Embryonic facial prominence (tissue), 1 donor: ENCODE results near the gene STOML3.
"Not testable (repeated sequence)": the region's sequence is repeated elsewhere in the genome, so short reads cannot be mapped to it uniquely, and the experiment has no call there.

ENCODE experiments used
- DNase-seq: peaks from one replicate; pipeline ENCODE4 v3.0.0-alpha.2; 2016; ENCODE audit errors: extremely low spot score

STOML3 gene, protein sequence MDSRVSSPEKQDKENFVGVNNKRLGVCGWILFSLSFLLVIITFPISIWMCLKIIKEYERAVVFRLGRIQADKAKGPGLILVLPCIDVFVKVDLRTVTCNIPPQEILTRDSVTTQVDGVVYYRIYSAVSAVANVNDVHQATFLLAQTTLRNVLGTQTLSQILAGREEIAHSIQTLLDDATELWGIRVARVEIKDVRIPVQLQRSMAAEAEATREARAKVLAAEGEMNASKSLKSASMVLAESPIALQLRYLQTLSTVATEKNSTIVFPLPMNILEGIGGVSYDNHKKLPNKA

DNA sequence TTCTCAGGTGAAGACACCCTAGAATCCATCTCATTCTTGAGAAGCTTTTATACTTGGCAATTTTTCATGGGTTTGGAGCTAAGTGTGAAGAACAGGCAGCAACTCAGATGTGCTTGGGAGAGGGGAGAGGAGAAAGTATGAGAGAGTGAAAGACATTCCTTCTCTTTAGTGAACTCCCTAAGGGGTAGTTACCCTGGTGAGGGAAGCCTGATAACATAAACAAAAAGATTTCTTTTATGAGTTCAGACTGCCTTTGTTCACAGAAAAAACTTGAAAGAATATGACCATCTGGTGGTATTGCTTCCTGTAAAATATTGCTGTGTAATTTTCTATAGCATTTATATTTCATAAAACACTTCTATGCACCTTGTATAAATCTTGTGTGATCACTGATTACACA, at the start of gene STOML3:
TSS of gene STOML3 (minus strand) at position 139 of the 400 bp plus-strand sequence. CDS start at position 29, 110 bp downstream.
- DNase-seq: no peak

DNA sequence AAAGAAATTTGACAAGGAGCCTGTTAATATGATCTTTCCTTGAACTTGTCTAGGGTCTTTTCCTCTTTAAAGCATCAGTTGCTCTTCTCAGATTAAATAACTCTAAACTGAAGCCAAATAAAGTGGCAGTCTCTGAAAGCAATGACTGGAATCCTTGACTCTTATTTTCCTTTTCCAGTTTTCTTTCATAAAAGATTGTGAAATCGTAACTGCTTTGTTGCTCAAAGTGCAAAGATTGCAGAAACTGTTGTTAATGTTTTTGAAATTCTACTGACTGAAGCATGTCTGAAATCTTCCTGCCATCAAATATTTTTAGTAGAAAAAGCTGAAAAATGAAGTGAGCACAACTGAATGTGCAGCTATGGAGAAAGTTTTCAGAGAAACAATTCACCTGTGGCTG, 49.6 kb upstream of the STOML3 start:
- DNase-seq: no peak

DNA sequence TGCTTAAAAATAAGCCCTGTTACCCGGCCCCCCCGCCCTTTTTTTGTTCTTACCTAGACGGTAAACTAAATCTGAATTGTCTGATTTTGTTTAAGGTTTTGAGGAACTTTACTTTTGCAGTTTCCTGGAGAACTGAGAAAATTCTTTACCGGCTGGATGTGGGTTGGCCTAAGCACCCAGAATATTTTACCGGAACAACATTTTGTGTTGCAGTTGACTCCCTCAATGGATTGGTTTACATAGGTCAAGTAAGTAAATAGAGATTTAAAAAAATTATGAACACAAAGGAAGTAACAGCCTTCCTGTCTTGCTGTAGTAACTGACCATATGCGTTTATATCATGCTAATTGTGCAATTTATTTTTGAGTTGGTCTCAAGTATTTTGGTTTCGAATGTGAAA, 48.4 kb upstream of the STOML3 start:
- DNase-seq: no peak

DNA sequence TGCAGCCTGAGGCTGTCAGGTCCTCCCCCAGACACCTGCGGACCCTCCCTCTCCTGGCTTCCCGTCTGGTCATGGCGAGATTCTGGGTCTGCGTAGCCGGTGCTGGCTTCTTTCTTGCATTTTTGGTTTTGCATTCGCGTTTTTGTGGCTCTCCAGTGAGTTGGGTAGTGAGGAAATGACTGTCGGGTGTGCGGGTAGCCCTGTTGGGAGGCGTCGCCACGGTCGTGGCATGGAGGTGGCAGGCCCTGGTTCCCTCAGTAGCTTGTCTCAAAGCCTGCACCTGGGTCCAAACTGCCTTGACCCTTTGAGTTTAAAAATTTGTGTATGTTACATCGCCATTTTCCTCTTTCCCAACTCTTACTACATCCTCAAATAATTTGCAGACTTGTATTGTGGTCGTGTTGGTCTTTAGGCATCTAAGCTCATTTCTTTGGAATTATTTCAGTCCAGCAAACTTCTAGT, 48.0 kb upstream of the STOML3 start:
- DNase-seq: no peak

DNA sequence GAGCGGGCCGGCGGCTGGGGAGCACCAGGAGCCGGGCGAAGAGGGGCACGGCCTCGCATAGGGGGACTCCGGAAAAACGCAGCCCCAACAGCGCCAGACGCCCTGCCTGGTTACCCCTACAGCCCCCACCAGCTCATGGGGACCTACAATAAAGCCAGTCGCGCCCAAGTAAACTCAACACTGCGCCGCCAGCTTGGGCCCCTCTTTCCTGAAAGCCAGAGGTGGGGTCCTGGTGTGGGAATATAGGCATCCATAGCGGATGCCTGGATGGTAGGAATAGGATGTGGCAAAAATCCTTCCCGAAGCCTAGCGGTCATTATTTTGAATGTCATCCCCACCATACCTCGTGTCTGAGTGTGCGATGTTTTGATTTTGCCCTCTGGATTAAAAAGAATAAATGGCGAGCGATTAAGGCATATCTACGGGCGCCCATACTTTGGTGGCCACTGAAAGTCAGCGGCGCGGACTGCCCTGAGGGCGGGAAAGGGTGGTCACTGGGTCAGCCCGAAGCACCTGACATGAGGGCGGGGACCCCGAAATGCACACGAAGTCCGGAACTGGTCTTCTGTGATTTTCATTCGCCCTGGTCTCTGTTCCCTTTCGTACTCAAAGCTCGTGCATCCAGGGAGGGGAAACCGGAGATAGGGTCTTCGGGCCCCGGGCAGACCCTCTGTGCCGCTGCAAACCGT, 47.4 kb upstream of the STOML3 start, which contains the start of the genes NHLRC3 and PROSER1:
TSS of gene NHLRC3 (plus strand) at position 577 of the 689 bp plus-strand sequence. CDS start 184 bp downstream, outside the sequence.
TSS of gene PROSER1 (minus strand) at position 210 of the 689 bp plus-strand sequence. CDS start 847 bp downstream, outside the sequence.
- DNase-seq: peak; percentile 94

DNA sequence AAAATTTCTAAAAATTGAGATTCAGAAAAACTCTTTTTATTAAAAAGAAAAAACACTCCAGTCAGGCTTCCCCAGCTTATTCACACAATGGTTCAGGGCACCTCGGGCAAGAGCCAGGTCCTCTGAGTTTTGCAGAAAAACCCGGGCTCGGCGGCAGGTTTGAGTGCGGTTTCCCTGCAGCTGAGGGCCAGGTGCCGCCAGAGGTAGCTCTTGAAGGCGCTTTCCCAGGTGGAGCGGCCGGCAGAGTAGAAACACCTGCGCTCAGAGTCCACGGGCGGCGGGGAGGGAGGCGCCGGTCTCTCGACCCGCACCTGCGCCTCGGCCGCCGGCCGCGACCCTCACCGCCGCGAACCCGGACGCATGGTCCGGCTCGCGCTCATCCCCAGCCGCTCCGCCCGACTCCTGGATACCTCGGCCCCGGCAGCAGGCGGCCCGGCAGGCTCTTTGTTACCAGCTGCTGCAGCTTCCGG, 46.8 kb upstream of the STOML3 start:
- DNase-seq: no peak

DNA sequence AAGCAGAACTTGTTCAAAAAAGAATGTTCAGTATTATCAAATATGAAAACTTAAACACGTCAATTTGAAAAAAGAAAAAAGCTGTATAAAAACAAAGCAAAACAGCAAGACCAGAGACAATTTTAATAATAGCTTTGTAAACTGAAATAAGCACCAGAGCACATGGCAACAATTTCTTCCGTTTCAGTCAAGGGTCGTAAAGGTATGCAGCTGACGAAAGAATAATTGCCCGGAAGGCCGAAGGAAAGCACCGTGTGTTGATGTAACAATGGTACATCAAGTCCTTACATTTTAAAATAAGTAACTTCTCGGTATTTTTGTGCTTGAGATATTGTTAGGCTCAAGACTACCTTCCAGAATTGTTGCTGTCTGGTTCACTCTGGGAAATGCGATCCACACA, 45.6 kb upstream of the STOML3 start:
- DNase-seq: no peak

DNA sequence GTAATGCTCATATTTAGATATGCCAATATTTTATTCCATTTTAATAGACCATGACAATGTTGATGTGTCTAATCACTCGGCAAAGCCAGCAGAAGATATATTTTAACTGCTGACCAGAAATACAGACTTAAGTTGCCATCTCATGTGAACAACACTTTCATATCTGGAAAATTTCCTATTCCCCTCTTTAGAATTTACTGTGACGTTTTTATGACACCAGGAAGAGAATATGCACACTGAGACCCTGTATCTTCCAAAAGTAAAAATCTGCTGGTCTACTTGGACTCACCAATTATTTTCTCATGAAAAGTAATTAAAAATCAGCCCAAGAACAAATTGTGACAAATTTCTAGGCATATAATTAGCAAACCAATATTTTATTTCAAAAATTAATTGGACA, 45.2 kb upstream of the STOML3 start:
- no peak for DNase-seq

DNA sequence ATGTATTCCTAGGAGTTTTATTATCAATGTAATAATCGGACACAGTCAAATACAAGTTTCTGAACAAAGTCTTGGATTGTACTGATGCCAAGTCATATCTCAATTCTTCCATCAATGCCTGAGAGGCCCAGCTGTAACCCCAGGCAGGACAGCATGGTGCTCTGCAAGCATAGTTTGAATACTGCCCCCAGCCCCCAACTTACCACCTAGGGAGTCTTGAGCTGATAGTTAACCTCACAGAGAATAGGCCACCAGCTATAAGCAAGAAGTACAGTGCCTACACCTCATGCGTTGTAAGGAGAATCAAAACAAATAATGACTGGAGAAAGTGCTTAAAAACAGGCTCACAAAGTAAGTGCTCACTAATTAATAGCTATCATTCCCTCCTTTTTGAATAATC, 44.6 kb upstream of the STOML3 start:
- DNase-seq: no peak

DNA sequence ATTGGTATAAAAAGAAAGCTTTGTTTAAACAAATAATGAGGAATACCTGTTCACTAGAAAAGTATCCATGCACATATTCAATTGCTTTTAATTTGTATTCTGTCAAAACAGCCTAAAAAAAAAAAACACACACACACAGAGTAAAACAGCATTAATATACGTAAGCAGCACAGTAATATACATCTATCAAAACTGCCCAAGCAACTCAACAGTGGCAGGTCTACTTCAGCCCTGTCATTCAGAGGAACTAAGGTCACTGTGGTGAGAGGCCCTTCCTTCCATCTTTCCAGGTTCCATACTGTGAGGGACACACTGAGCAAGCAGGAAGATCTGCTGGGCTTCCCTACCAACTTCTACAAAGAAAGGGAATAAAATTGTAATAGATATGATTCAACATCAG, 43.5 kb upstream of the STOML3 start:
- DNase-seq: no peak

DNA sequence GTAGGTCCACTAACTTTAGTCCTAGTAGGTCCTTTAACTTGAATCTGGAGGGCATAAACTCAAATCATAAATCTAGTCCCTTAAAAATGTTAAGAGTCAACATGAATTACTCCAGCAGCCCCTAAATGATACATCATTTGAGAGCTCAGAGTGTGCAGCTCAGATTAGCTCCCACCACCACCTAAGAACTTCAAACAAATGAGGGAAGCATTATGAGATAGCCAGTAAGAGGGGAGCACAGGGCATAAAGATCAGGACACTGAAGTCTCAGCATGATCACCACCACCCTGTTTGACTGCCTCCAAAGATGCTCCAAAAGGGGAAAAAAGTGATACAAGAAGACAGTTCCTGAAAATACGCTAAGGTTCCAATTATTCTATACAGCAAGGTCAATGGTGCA, 41.5 kb upstream of the STOML3 start:
- DNase-seq: no peak

DNA sequence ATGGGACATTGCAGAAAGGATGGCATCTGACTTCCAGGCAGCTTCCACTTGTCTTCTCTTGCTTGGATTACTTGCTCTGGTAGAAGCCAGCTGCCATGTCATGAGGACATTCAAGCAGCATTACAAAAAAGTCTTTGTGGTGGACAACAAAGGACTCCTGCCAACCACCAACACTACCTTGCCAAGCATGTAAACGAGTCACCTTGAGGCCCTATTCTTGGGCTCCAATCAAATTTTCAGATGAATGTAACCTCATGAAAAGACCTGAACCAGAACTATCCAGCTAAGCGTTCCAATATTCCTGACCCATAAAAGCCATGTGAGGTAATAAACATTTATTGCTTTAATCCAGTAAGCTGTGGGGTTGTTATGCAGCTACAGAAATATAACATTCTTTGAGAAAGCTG, 34.8 kb upstream of the STOML3 start:
- DNase-seq: no peak

DNA sequence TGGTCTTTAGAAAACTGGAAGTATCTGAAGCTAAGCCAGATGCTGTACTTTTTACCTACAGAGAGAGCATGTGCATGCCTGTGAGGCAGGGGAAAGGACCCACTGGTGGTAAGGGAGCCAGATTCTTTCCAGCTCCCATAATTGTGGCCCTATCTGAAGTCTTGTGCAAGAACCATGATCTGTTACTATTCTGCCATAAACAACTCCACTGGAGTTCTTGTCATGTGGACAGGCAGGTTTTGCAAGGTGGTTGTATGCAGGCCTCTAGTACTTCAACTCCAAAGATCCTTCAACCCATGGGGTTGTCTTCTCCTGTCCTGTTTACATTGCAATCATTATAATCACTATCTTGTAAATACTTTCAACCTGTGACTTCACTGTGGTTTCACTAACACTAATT, 33.1 kb upstream of the STOML3 start:
- no peak for DNase-seq

DNA sequence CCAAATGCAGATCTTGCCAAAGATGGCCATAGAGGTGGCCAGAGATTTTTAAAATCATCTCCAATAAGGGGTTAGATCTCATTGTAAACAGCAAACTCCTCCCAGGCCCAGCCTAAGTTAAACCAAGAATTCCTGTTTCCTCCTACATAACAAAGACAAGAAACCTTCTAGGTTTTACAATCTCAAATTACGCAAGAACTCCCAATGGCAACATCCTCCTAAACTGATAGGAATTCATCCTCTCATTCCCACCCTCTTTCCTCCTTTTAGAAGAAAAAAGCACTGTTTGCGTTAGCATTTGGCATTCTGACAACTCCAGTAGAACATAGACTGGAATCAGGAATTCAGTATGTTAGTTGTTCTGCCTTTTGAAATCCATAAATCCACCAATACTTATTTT, 32.7 kb upstream of the STOML3 start:
- no peak for DNase-seq

DNA sequence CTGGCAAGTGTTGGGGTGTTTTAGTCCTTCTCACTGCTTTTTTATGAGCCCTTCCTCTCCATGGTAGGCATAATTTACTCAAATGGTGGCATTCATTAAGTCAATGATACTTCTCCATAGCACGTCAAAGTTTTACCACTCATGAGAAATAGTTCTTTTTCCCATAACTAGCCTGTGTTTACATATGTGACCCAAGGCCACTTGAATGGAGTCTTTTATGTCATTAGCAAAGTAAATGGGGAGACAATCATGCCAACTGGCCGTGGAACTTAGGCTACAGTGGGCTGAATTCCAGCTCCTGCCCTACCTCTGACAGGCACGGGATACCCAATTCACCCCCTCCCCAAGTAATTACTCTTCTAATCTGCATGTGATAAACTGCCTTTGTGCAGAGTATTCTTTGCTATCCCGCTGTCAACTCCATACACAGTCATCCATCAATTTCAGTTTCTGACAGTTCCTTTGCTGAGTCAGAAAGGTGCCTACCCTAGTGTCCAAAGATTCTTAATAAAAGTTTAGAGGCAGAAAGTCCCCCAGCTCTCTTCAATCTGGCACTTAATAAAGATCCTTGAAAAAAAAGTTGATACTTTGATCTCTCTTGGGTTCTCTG, 30.3 kb upstream of the STOML3 start:
- no peak for DNase-seq

DNA sequence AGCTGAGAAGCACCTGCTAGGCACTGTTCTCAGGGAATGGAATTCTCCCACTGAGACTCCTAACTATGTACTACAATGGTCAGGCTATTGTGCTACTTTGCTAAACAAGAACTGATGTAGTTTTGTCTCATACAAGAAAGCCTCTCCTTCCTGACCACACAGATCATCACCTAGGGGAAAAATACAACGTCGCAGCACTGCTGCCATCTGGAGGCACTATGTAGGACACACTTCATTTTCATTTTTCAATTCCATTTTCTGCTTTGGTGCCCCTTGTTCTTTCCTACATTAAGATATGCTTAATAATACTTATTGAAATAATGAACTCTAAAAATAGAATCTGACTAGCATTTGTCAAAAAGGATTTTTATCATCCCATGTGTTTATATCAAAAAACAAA, 26.2 kb upstream of the STOML3 start:
- DNase-seq: no peak

DNA sequence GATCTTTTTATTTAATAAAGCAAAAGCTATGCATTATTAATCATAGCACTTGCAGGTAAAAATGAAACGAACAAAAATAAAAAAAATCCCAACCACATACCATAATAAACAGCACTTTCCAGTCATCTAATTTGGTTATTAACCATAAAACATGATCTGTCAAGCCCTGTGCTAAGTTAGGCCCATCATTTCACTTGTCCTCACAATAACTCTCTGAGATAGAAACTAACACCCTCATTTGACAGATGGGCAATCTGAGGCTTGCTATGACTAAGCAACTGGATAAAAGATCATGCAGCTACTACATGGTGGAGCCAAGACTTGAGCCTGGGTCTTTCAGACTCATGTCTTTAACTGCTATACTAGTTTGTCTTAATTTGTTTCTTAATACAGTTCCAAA, 25.5 kb upstream of the STOML3 start:
- DNase-seq: no peak

DNA sequence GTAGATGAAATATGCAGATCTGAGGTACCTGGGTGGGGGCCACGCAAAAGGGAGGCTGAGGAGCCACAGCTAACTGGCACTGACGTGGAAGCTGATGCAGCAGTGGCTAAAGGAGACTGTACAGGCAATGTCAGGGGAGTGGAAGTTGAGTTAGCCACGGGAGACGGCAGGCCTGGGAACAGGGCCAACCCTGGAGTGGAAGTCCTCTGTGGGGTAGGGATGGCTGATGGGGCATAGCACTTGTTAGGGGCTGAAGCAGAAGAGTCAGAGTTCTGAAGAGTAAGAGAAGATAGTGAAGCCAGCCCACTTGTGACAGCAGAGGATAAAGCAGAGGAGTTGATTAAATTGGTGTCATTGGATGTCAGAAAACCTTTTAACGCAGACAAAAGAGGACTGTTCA, 22.8 kb upstream of the STOML3 start:
- DNase-seq: no peak

DNA sequence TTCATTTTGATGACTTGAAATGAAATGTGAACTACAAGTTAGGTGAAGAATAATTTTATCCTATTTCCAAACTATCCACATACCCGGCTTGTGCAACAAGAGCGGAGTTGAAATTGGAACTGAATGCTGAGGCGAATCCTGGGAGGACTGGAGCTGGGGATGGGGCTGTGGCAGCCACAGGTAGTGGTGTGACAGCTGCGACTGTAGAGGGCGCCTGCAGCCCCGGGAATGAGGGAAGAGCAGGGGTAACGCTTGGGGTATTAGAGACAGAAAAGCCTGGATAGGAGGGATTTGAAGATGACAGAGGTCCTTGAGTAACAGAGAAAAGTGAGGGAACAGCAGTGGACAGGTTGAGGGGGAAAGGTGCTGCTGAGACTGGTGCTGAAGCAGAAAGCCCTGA, 22.0 kb upstream of the STOML3 start:
- no peak for DNase-seq

DNA sequence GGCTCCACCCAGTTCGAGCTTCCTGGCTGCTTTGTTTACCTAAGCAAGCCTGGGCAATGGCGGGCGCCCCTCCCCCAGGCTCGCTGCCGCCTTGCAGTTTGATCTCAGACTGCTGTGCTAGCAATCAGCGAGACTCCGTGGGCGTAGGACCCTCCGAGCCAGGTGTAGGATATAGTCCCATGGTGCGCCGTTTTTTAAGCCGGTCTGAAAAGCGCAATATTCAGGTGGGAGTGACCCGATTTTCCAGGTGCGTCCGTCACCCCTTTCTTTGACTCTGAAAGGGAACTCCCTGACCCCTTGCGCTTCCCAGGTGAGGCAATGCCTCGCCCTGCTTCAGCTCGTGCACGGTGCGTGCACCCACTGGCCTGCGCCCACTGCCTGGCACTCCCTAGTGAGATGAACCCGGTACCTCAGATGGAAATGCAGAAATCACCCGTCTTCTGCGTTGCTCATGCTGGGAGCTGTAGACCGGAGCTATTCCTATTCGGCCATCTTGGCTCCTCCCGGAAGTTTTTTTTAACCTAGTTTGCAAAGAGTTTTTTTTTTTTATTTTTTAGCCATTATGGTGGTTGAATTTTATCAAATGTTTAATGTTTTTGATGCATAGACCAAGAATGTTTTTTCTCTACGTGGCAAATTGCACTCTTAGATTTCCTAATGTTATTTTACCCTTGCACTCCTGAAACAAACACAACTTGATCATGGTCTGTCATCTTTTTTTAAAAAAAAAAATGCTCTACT, 15.9 kb upstream of the STOML3 start:
- DNase-seq: not testable (repeated sequence)

DNA sequence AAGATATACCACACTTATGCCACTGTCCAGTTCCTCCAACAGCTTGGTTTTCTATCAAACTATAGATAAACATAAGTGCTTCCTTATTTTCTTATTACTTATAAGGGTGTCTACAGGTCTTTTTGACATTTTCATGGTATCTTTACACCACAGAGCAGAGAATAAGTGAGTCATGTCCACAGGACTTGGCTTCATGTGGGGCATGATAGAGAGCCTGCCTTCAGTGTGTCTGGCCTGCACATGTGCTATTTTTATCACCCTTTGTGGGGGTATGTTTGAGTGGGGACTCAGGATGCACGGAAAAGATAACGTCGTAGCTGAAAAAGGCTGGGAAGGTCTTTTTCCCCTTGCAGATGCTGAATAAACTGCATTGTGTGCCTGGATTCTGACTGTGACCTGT, 8.1 kb upstream of the STOML3 start:
- DNase-seq: no peak

DNA sequence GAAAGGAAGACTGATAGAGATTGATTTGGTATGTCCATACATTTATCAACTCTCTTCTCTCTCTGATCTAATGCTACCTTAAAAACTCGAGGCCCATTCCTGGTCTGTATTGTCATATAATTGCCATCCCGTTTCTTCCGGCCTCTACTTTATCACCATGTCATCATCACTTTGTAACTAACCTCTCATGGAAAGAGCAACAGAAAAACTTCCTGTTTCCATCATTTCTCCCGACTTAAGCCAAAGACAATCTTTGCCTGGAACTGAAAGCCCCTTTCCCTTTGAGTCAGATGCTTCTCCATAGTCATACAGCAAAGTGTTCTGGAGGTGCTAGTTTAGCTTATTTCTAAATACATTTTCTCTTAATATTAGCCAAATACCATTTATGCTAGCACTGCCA, 2.8 kb upstream of the STOML3 start:
- no peak for DNase-seq
